Measurements from ENCODE around the gene KRTAP1-5.
"Not testable (repeated sequence)": the region's sequence is repeated elsewhere in the genome, so short reads cannot be mapped to it uniquely, and the experiment has no call there.

KRTAP1-5 gene

GRCh38 chr17:41046735-41047465, 19.9 kb upstream of the KRTAP1-5 start, which contains the start of gene KRTAP2-1:
Gene KRTAP2-1, minus strand, starts transcription at chr17:41047316. Its CDS starts 49 bp downstream, at chr17:41047267.
- FAIRE-seq: not testable (repeated sequence)

- FAIRE-seq: no peak
These were observed 15.9 kb upstream of the KRTAP1-5 start for GRCh38 chr17:41042953-41043352.

DNA sequence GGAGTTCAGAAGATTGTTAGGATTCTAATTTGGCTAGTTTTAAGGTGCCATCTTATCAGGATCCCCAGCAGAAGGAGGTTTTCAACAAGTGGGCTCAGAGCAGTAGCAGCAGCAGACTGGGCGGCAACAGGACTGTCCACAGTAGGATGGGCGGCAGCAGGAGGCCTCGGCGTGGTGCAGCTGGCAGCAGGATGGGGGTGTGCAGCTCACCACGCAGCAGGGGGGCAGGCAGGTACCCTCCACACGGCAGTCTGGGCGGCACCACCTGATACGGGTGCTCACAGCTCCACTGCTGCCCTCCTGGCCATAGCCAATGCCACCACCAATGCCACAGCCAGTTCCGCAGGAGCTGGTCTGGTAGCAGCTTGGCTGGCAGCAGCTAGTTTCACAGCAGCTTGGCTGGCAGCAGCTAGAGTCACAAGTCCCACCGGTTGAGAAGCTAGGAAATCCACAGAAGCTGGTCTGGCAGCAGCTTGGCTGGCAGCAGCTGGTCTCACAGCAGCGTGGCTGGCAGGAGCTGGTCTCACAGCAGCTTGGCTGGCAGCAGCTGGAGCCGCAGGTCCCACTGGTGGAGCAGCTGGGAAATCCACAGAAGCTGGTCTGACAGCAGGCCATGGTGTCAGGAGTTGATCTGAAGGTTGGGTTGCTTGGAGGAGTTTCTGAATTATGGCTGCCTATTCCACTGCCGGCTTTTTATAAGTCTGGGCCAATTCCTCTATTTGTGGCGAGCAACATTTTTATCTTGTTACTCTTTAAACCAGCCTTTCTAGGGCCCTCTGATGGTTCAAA, 14.0 kb upstream of the KRTAP1-5 start, which contains the start of gene KRTAP1-1:
Gene KRTAP1-1, minus strand, starts transcription at position 668 of the 789 bp plus-strand sequence. Its CDS starts 53 bp downstream, at position 615.
- not testable (repeated sequence) for FAIRE-seq

DNA sequence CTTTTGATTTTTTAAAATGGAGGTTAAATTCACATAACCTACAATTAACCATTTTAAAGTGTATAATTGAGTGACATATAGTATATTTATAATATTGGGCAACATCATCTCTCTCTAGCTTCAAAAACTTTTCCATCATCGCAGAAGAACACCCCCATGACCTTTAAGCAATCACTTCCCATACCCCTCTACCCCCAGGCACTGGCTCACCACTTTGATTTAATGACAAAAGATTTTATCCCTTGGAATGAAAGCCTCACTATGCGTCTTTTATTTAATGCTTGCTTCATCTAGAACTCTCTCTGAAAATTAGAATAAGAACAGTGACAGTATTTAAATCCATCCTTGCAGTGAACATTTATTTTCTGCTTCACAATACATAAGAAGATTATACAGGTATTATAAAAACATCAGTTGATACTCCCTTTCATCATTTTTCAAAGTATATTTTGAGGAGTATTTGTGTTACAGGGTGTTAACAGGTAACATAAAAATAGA, 10.9 kb upstream of the KRTAP1-5 start:
- FAIRE-seq: no peak

DNA sequence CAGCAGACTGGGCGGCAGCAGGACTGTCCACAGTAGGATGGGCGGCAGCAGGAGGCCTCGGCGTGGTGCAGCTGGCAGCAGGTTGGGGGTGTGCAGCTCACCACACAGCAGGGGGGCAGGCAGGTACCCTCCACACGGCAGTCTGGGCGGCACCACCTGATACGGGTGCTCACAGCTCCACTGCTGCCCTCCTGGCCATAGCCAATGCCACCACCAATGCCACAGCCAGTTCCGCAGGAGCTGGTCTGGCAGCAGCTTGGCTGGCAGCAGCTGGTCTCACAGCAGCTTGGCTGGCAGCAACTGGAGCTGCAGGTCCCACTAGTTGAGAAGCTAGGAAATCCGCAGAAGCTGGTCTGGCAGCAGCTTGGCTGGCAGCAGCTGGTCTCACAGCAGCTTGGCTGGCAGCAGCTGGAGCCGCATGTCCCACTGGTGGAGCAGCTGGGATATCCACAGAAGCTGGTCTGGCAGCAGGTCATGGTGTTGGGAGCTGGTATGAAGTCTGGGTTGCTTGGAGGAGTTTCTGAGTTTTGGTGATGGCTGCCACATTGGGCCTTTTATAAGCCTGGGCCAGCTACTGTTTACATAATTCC, 7.4 kb upstream of the KRTAP1-5 start, which contains the start of gene KRTAP1-3:
Gene KRTAP1-3, minus strand, starts transcription at position 529 of the 590 bp plus-strand sequence. Its CDS starts 53 bp downstream, at position 476.
- FAIRE-seq: not testable (repeated sequence)

DNA sequence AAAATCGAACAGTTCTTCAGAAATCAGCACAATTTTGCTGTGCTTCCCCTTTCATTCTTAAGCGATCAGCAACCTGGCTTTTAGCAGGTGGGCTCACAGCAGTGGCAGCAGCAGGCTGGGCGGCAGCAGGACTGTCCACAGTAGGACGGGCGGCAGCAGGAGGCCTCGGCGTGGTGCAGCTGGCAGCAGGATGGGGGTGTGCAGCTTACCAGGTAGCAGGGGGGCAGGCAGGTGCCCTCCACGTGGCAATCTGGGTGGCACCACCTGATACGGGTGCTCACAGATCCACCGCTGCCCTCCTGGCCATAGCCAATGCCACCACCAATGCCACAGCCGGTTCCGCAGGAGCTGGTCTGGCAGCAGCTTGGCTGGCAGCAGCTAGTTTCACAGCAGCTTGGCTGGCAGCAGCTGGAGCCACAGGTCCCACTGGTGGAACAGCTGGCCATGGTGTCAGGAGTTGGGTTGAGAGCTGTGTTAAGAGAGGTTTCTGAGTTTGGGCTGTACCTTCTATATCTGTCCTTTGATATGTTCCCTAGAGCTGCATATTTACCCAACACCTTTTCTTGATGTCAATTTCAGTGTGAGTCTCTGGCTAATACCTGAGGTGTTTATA, 2.7 kb upstream of the KRTAP1-5 start, which contains the start of gene KRTAP1-4:
Gene KRTAP1-4, minus strand, starts transcription at position 563 of the 613 bp plus-strand sequence. Its CDS starts 117 bp downstream, at position 446.
- no peak for FAIRE-seq

- no peak for FAIRE-seq
These were observed 2.3 kb downstream of the KRTAP1-5 start for GRCh38 chr17:41024697-41025096.

GRCh38 chr17:41020336-41020735, 6.7 kb downstream of the KRTAP1-5 start:
- FAIRE-seq: no peak

DNA sequence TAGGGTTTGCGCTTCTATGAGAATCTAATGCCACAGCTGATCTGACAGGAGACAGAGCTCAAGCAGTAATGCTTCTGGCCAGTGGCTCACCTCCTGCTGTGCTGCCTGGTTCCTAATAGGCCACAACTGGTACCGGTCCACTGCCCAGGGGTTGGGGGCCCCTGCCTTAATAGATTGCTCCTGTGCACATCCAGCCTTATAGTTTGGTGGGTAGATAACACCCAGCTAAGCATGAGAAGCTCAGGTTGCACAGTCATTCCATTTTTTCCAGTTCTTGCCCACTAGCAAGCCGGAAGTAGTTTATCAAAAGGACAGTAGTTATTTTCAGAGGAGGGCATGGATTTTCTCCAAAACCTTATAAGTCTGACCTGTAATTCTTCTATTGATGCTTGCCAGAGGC, 7.6 kb downstream of the KRTAP1-5 start:
- FAIRE-seq: no peak

DNA sequence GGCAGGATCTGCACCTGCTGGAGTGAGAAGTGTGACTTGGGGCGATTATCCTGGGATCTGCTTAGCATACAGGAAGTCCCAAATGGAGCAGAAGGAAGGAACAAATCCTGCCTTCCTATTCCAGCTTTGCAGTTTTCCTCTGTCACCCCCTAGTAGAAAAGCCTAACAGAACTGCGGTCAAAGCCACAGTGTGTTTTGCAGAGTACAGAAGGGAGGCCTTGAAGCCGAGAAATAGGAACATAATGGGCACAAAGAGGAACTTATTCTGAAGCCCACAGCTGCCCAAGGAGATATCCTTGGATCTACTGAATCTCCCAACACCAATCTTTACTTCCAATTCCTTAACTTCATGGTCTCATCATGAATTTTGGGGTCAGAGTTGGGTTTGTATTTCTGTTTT, 8.5 kb downstream of the KRTAP1-5 start:
- FAIRE-seq: no peak

GRCh38 chr17:41016578-41017215, 10.3 kb downstream of the KRTAP1-5 start:
- FAIRE-seq: no peak

DNA sequence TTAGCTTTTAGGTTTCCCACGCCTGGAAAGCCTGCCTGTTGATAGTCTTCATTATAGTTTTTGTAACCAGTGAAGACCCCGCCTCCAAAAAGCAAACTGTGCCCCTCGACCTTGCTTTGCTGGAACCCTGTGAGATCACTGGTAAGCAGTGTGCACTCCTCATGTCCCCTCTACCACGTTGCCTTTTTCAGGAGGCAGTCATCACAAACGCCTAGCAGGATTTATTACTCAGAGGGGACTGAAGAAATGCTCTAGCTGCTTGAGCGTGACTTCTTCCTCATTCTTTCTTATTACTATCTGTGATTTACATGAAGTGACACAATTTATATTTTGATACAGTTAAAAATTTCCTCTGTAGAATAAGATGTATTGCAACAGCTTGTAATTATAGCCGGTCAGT, 11.6 kb downstream of the KRTAP1-5 start:
- no peak for FAIRE-seq

GRCh38 chr17:41013606-41014005, 13.4 kb downstream of the KRTAP1-5 start:
- FAIRE-seq: no peak

GRCh38 chr17:41013181-41013580, 13.8 kb downstream of the KRTAP1-5 start:
- no peak for FAIRE-seq

- FAIRE-seq: no peak
These were observed 14.5 kb downstream of the KRTAP1-5 start for GRCh38 chr17:41012326-41013120.

- FAIRE-seq: no peak
These were observed 16.6 kb downstream of the KRTAP1-5 start for GRCh38 chr17:41010441-41010840.

- no peak for FAIRE-seq
These were observed 17.1 kb downstream of the KRTAP1-5 start for GRCh38 chr17:41009936-41010335.

GRCh38 chr17:41009301-41009760, 17.7 kb downstream of the KRTAP1-5 start:
- FAIRE-seq: no peak

DNA sequence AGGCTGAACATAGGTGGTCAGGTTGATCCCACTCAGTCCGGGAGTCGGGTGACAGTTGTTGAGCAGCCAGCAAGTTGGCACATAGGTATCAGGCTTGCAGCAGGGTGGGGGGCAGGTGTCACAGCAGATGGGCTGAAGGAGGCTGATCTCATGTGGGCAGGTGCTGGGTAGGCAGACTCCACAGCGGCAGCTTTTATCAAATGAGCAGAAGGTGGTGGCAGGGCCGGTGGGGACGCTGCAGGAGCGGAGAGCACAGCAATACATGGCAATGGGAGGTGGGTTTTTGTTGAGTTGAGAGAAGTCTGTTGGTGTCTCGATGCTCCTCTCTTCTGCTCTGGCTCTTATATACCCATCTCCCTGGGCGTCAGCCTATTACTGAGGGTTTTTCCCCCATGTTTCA, 18.2 kb downstream of the KRTAP1-5 start, which contains the start of gene KRTAP3-1:
Gene KRTAP3-1, minus strand, starts transcription at position 318 of the 400 bp plus-strand sequence. Its CDS starts 54 bp downstream, at position 264.
- no peak for FAIRE-seq

GRCh38 chr17:41004397-41004796, 22.6 kb downstream of the KRTAP1-5 start:
- FAIRE-seq: no peak

GRCh38 chr17:41003926-41004325, 23.1 kb downstream of the KRTAP1-5 start:
- no peak for FAIRE-seq

Data from TTC549 (cell line).